ENCODE data around the gene ABHD16A.

Gene ABHD16A

GRCh38 chr6:31660381-31661261 is 42.5 kb downstream of the ABHD16A start, which contains the start of gene C6orf47:
Gene C6orf47, minus strand, starts transcription at chr6:31660778. Its CDS starts 831 bp downstream, at chr6:31659947.
- peak; percentile 71 to 80 for DNase-seq

- DNase-seq = peak in 1 of 2 donors; percentile 41
Measured at GRCh38 chr6:31659649-31660380, 43.3 kb downstream of the ABHD16A start.

- no peak for DNase-seq
Measured at GRCh38 chr6:31658983-31659648, 44.0 kb downstream of the ABHD16A start.

- no peak for DNase-seq
Measured at GRCh38 chr6:31658158-31658688, 44.9 kb downstream of the ABHD16A start.

GRCh38 chr6:31657406-31658157 is 45.5 kb downstream of the ABHD16A start:
- peak in 1 of 2 donors; percentile 25 for DNase-seq

- DNase-seq = no peak
Measured at GRCh38 chr6:31655349-31656237, 47.5 kb downstream of the ABHD16A start, which contains the start of gene APOM. Gene APOM, plus strand, starts transcription at chr6:31655894. Its CDS starts 73 bp downstream, at chr6:31655967.

GRCh38 chr6:31654574-31655348 is 48.4 kb downstream of the ABHD16A start:
- DNase-seq = no peak

- peak in 1 of 2 donors; percentile 90 for DNase-seq
Measured at GRCh38 chr6:31652925-31653724, 50.0 kb downstream of the ABHD16A start.

GRCh38 chr6:31651602-31652191 is 51.4 kb downstream of the ABHD16A start:
- no peak for DNase-seq

- no peak for DNase-seq
Measured at GRCh38 chr6:31645325-31645724, 57.8 kb downstream of the ABHD16A start.

GRCh38 chr6:31643818-31644454 is 59.2 kb downstream of the ABHD16A start:
- no peak for DNase-seq

GRCh38 chr6:31642798-31643570 is 60.1 kb downstream of the ABHD16A start:
- DNase-seq = no peak

- no peak for DNase-seq
Measured at GRCh38 chr6:31641370-31641769, 61.8 kb downstream of the ABHD16A start.

GRCh38 chr6:31640612-31641011 is 62.5 kb downstream of the ABHD16A start:
- DNase-seq = no peak

GRCh38 chr6:31639449-31639861 is 63.7 kb downstream of the ABHD16A start:
- DNase-seq = peak in 1 of 2 donors; percentile 26

GRCh38 chr6:31639043-31639442 is 64.1 kb downstream of the ABHD16A start:
- no peak for DNase-seq
